ENCODE data around the gene PGS1.

- no peak for TF ChIP-seq POLR2A (IDR thresholded peaks at IDR 0.05)
- TF ChIP-seq CTCF (IDR thresholded peaks at IDR 0.05) = no peak
- TF ChIP-seq EP300 (IDR thresholded peaks at IDR 0.05) = no peak
- no peak for TF ChIP-seq POLR2AphosphoS5 (IDR thresholded peaks at IDR 0.05)
Measured at GRCh38 chr17:78428025-78428575, 49.7 kb downstream of the PGS1 start.

Data from stomach (tissue), 4 donors.